ENCODE measurements around the gene PTPRA. TPM values are rescaled to one million over a fixed set of nuclear protein-coding genes. Genes with fewer than 3 reads are reported as not detected.

PTPRA gene
- total and polyA plus RNA-seq, 2 of the 13 experiments (the other 11 are each of a cell fraction or from before 2014, with no cell fraction given) = 47.2 to 127 TPM

GRCh38 chr20:3071610-3072529 lies 198.6 kb downstream of the PTPRA start, which contains the start of gene OXT (continued):
- no peak for TF ChIP-seq GMEB1 (CRISPR knock-in tag; IDR thresholded peaks at IDR 0.05; ENCODE audit: borderline replicate concordance)
- TF ChIP-seq ZNF878 (CRISPR knock-in tag; IDR thresholded peaks at IDR 0.05) = no peak
- TF ChIP-seq, protein P1, sequence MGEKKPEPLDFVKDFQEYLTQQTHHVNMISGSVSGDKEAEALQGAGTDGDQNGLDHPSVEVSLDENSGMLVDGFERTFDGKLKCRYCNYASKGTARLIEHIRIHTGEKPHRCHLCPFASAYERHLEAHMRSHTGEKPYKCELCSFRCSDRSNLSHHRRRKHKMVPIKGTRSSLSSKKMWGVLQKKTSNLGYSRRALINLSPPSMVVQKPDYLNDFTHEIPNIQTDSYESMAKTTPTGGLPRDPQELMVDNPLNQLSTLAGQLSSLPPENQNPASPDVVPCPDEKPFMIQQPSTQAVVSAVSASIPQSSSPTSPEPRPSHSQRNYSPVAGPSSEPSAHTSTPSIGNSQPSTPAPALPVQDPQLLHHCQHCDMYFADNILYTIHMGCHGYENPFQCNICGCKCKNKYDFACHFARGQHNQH (CRISPR knock-in tag; IDR thresholded peaks at IDR 0.05) = no peak
- peak; percentile 8; the same call in 1 of the 2 replicates for TF ChIP-seq FOXK1 (CRISPR knock-in tag; IDR thresholded peaks at IDR 0.05; ENCODE audit: borderline replicate concordance, low read depth)
- TF ChIP-seq ZBTB33 (CRISPR knock-in tag; IDR thresholded peaks at IDR 0.05) = peak; percentile 96
- TF ChIP-seq ZNF431 (CRISPR knock-in tag; IDR thresholded peaks at IDR 0.05; ENCODE audit: borderline replicate concordance, low read depth) = no peak
- TF ChIP-seq HNF4G (IDR thresholded peaks at IDR 0.05; ENCODE audit: borderline replicate concordance, low read depth, low read length) = no peak
- TF ChIP-seq HNF4G (CRISPR knock-in tag; IDR thresholded peaks at IDR 0.05; ENCODE audit: borderline replicate concordance, low read depth) = peak; percentile 37; the same call in 1 of the 2 replicates
- TF ChIP-seq HOXA9 (CRISPR knock-in tag; IDR thresholded peaks at IDR 0.05; ENCODE audit: borderline replicate concordance) = no peak
- TF ChIP-seq, protein P2, sequence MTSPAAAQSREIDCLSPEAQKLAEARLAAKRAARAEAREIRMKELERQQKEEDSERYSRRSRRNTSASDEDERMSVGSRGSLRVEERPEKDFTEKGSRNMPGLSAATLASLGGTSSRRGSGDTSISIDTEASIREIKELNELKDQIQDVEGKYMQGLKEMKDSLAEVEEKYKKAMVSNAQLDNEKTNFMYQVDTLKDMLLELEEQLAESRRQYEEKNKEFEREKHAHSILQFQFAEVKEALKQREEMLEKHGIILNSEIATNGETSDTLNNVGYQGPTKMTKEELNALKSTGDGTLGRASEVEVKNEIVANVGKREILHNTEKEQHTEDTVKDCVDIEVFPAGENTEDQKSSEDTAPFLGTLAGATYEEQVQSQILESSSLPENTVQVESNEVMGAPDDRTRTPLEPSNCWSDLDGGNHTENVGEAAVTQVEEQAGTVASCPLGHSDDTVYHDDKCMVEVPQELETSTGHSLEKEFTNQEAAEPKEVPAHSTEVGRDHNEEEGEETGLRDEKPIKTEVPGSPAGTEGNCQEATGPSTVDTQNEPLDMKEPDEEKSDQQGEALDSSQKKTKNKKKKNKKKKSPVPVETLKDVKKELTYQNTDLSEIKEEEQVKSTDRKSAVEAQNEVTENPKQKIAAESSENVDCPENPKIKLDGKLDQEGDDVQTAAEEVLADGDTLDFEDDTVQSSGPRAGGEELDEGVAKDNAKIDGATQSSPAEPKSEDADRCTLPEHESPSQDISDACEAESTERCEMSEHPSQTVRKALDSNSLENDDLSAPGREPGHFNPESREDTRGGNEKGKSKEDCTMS (CRISPR knock-in tag; conservative IDR thresholded peaks at IDR 0.05) = no peak
- peak; percentile 65; the same call in 1 of the 2 replicates for TF ChIP-seq ZHX1 (CRISPR knock-in tag; IDR thresholded peaks at IDR 0.05; ENCODE audit: low read depth)
- 0 out of 2 replicates have a peak, but pooled peaks have one; percentile 5 for TF ChIP-seq WIZ (CRISPR knock-in tag; IDR thresholded peaks at IDR 0.05)
- TF ChIP-seq ZBTB7A (CRISPR knock-in tag; IDR thresholded peaks at IDR 0.05) = 0 out of 2 replicates have a peak, but pooled peaks have one; percentile 3
- 0 out of 2 replicates have a peak, but pooled peaks have one; percentile 54 for TF ChIP-seq ZNF563 (CRISPR knock-in tag; IDR thresholded peaks at IDR 0.05)
- TF ChIP-seq SCMH1 (CRISPR knock-in tag; IDR thresholded peaks at IDR 0.05; ENCODE audit: borderline replicate concordance) = no peak
- TF ChIP-seq CCDC6 (CRISPR knock-in tag; IDR thresholded peaks at IDR 0.05) = no peak
- TF ChIP-seq GLI4 (CRISPR knock-in tag; IDR thresholded peaks at IDR 0.05; ENCODE audit: borderline replicate concordance) = no peak
